ENCODE measurements around the gene AFAP1L2.

DNA sequence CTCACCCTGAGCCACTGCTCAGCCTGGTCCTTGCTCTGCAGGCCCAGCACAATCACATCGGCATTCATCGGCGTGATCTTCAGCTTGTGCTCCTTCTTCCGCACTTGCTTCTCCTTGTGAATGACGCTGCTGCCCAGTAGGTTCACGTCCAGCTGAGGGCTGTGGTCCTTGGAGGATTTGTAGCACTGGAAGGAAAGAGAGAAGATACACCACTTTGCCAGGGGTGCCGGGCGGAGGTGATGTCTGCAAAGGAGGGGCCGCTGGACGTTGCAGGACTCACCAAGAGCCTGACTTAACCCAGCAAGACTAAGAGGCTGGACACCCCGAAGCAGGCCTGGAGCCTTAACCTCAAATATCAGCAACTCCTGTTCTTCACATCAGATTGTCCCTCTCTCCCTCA is 90.4 kb downstream of the AFAP1L2 start:
- TF ChIP-seq CTCF (IDR thresholded peaks at IDR 0.05) (no peak), POLR2A (IDR thresholded peaks at IDR 0.05) (no peak)

All from right lobe of liver (tissue), 4 donors.